PC-9 (cell line): ENCODE data around the gene VPS8.

ENCODE experiments used
- CTCF ChIP-seq: fragments of 200-600 bp; sonication (generic); conservative IDR thresholded peaks from 2 replicates; pipeline ENCODE4 v1.6.1; 2017; ENCODE audit warnings: mixed run types, antibody characterized with exemption, mild to moderate bottlenecking, moderate library complexity
- EZH2 ChIP-seq: fragments of 200-600 bp; sonication (generic); IDR thresholded peaks from 2 replicates; pipeline ENCODE4 v1.8.0; 2017; ENCODE audit warnings: antibody characterized with exemption, low read depth

- no peak for TF ChIP-seq EZH2
- no peak for TF ChIP-seq CTCF
Observed at GRCh38 chr3:185009650-185010049, 197.7 kb downstream of the VPS8 start.
